Testis (tissue), 3 donors: Measurements from ENCODE around the gene ADGRB3. TPM values are rescaled to one million over a fixed set of nuclear protein-coding genes. Genes with fewer than 3 reads are reported as not detected.

ENCODE experiments used
- DNase-seq: peaks from one replicate; pipeline ENCODE4 v3.0.0-alpha.2; 2019
- H3K27ac ChIP-seq, 2 donors: fragments of 200-600 bp; sonication (generic); one replicate each; pipeline ENCODE4 v1.5.1; 2019
- H3K27me3 ChIP-seq: fragments of 200-600 bp; sonication (generic); one replicate; pipeline ENCODE4 v1.5.1; 2019
- H3K36me3 ChIP-seq: fragments of 200-600 bp; sonication (generic); one replicate; pipeline ENCODE4 v1.5.1; 2017; ENCODE audit warnings: low read depth; ENCODE audit errors: missing control alignments
- H3K4me1 ChIP-seq: fragments of 200-600 bp; sonication (generic); one replicate; pipeline ENCODE4 v1.5.1; 2019
- H3K4me3 ChIP-seq, 2 donors: fragments of 200-600 bp; sonication (generic); one replicate each; pipeline ENCODE4 v1.5.1; 2017 to 2019
- H3K9me3 ChIP-seq: fragments of 200-600 bp; sonication (generic); one replicate; pipeline ENCODE4 v1.5.1; 2017
- POLR2A ChIP-seq: fragments of 450-650 bp; IDR thresholded peaks from one replicate; pipeline ENCODE4 v1.6.1; 2017; ENCODE audit warnings: antibody characterized with exemption, mild to moderate bottlenecking, moderate library complexity
- WGBS, 2 donors: methylation state at CpG; one replicate each; pipeline ENCODE4 v1.1.5; 2018; 5-methylcytosine and 5-hydroxymethylcytosine counted together
- intact Hi-C: fragments of 100-400 bp; cut with DNase I; formaldehyde crosslinking; loops from one replicate; pipeline ENCODE4 v1.15.1; 2023; ENCODE audit warnings: low total_unique reads
- polyA plus RNA-seq: library from polyadenylated mRNA; stranded (reverse); fragments of 350-450 nt; fragmentation: Illumina TruSeq; extraction: RNeasy Lipid Tissue Mini Kit (QIAGEN cat#74804); gene quantifications from one replicate; pipeline ENCODE4 v1.2.3, GENCODE V29; 2014; ENCODE audit warnings: low read depth, low replicate concordance; ENCODE audit not compliant: insufficient read depth
- total RNA-seq, 2 donors: library from RNA; depleted of rRNA; stranded (reverse); fragments of >200 nt; gene quantifications; one replicate each; pipeline ENCODE4 v1.2.3, GENCODE V29; 2016
- TF ChIP-seq, protein P1 (sequence below), 3 experiments: fragments of 450-650 bp in 2 of 3; fragments of 200-600 bp in 1 of 3; sonication (generic) in 1 of 3; IDR thresholded peaks; one replicate each; pipeline ENCODE4 v1.5.1; 2016 to 2019; ENCODE audit warnings: antibody characterized with exemption in 3 of 3, mild to moderate bottlenecking in 2 of 3, moderate library complexity in 1 of 3

Gene ADGRB3
- total and polyA plus RNA-seq, 3 donors from 2014 or later, result 3.2 to 5.7 (median 4.3) TPM

DNA sequence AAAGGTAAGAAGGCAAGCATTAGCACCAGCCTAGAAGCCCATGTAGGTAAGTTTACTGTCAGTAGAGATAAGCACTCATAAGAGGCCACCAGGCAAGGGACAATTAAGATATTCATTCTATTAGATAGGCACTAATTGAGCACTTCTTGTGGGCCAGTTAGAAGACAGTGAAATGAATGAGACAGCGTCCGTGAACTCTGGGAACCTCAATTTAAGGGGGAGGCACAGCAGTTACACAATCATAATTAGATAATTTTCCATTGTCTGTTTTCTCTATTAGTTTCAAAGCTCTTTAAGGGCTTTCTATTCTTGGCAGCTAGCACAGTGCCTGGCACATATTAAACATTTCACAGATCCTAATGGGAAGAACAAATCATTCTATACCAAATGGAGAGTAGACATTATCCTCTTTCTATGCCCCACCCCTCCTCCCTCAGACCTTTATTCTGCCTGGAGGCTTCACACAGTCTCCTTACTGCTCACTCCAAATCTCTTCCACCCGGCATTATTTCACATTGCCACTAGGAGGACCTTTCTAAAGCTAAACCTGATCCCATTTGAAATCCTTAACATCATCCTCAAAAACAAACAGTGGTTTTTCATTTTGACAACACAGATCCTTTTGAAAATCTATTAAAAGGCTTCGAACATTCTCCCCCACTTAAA, 529.6 kb downstream of the ADGRB3 start:
- no peak overlapping the region for H3K27ac ChIP-seq
- no peak overlapping the region for H3K4me3 ChIP-seq
- no peaks in the 10 kb centered on the region for H3K27me3 ChIP-seq
- TF ChIP-seq, protein P1, sequence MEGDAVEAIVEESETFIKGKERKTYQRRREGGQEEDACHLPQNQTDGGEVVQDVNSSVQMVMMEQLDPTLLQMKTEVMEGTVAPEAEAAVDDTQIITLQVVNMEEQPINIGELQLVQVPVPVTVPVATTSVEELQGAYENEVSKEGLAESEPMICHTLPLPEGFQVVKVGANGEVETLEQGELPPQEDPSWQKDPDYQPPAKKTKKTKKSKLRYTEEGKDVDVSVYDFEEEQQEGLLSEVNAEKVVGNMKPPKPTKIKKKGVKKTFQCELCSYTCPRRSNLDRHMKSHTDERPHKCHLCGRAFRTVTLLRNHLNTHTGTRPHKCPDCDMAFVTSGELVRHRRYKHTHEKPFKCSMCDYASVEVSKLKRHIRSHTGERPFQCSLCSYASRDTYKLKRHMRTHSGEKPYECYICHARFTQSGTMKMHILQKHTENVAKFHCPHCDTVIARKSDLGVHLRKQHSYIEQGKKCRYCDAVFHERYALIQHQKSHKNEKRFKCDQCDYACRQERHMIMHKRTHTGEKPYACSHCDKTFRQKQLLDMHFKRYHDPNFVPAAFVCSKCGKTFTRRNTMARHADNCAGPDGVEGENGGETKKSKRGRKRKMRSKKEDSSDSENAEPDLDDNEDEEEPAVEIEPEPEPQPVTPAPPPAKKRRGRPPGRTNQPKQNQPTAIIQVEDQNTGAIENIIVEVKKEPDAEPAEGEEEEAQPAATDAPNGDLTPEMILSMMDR (IDR thresholded peaks at IDR 0.05), result peak in 1 of 3 experiments; percentile 18
- no peak for TF ChIP-seq POLR2A
- 60 to 65% methylated on average over 4 of the region's 4 CpGs for WGBS, 2 donors
- no peaks in the 10 kb centered on the region for H3K36me3 ChIP-seq
- no peak for DNase-seq
- no peaks in the 10 kb centered on the region for H3K4me1 ChIP-seq
- H3K9me3 ChIP-seq, result no peaks in the 10 kb centered on the region
- intact Hi-C loops, result no loop called here

DNA sequence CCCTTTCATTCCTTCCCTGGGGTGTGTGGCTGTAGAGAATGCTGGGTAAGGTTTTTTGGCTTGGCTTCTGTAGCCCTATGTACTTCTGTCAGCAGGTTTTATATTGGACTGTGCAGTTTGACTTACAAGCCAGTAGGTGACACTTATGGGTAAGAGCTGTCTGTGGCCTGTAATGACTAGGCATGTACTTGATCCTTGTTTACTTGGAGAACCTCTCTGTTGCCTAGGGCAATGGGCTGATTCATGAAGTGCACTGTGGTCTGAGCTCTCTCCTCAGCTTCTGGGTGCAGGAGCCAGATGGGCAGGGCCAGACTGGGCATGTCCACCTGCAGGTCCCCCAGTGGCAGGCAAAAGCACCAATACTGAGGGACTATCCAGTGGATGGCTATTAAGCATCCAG, 544.6 kb downstream of the ADGRB3 start:
- DNase-seq, result no peak
- TF ChIP-seq, protein P1 (IDR thresholded peaks at IDR 0.05), result no peak
- TF ChIP-seq POLR2A, result no peak
- H3K36me3 ChIP-seq, result no peaks in the 10 kb centered on the region
- no peaks in the 10 kb centered on the region for H3K27me3 ChIP-seq
- H3K9me3 ChIP-seq, result no peaks in the 10 kb centered on the region
- intact Hi-C loops, result no loop called here
- no peak overlapping the region for H3K4me3 ChIP-seq
- no peak overlapping the region for H3K27ac ChIP-seq
- H3K4me1 ChIP-seq, result no peaks in the 10 kb centered on the region

DNA sequence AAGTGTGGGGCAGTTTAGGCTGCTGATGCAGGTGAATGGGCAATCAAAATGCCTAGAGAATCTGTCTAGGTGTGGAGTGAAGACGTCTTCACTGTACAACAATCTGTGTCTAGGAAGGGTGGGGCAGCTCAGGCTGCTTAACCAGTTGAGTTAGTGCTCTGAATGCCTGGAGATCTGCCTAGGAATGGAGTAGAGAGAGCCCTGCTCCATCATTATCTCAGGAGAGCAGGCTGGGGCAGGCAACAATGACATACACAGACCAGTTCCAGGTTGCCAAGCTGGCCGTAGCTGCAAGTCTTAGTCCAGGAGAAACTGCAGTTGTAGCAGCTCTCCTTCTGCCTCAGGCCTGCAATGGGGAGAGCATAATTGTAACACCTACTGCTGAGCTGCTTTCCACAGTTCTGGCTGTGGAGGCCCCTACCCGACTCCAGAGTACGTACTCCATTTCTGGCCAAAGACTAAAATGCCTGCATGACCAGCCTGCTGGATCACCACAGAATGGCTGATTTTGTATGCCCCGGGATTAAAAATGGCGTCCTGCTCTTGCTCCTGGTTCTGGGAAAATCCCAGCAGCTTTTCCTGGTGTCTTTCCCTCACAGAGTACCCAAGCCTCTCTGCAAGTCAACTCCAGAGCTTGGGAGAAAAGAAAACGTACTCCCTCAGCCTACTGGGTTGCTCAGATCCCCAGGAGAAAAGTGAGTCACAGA, 545.4 kb downstream of the ADGRB3 start:
- Histone ChIP-seq H3K9me3 (no peaks in the 10 kb centered on the region), H3K4me3 (no peak overlapping the region), H3K27ac (no peak overlapping the region), H3K36me3 (no peaks in the 10 kb centered on the region), H3K27me3 (no peaks in the 10 kb centered on the region), H3K4me1 (no peaks in the 10 kb centered on the region)
- no peak for DNase-seq
- no peak for TF ChIP-seq POLR2A
- TF ChIP-seq, protein P1 (IDR thresholded peaks at IDR 0.05), result no peak
- intact Hi-C loops, result no loop called here
- 90 to 94% methylated on average over 7 of the region's 7 CpGs for WGBS, 2 donors

DNA sequence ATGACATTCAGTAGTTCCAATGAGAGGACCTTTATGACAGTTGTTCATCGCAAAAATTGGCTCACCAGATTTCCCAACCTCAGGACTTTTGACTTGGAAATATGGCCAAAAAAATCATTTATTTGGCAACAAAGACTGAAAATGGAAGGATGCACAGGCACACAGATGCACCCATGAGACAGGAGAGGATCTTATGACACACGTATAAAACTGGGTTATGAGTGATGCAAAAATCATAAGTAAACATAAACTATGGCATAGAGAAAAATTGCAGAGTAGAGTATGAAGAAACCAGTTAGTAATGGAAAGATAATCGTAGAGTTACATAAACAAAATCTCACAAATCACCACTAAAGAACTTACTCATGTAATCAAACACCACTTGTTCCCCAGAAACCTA, 546.9 kb downstream of the ADGRB3 start:
- Histone ChIP-seq H3K4me1 (no peaks in the 10 kb centered on the region), H3K27ac (no peak overlapping the region), H3K36me3 (no peaks in the 10 kb centered on the region), H3K4me3 (no peak overlapping the region), H3K9me3 (no peaks in the 10 kb centered on the region), H3K27me3 (no peaks in the 10 kb centered on the region)
- 90 to 95% methylated on average over 3 of the region's 3 CpGs for WGBS, 2 donors
- TF ChIP-seq, protein P1 (IDR thresholded peaks at IDR 0.05), result no peak
- no peak for TF ChIP-seq POLR2A
- DNase-seq, result no peak
- intact Hi-C loops, result no loop called here

DNA sequence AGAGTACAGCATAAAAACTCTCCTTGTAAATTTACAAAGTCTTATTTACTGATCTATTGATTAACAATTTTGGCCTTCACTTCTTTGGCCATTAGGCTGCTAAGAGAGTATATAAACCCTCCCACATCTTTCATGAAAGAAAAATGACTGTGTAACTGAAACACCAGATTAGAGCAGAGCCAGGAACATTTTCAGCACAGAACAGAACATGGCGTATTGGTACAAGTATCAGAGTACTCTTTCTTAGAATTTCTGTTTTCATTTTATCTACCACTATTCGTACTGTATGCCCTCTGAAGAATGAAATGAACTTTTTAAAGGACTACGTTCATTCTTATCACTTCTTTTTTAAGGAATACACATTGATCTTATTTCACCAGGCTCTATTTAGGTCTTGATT, 550.2 kb downstream of the ADGRB3 start:
- H3K9me3 ChIP-seq, result no peaks in the 10 kb centered on the region
- no peak for TF ChIP-seq POLR2A
- TF ChIP-seq, protein P1 (IDR thresholded peaks at IDR 0.05), result no peak
- DNase-seq, result no peak
- no peak overlapping the region for H3K27ac ChIP-seq
- H3K4me3 ChIP-seq, result no peak overlapping the region
- intact Hi-C loops, result no loop called here
- H3K4me1 ChIP-seq, result no peaks in the 10 kb centered on the region
- no peaks in the 10 kb centered on the region for H3K36me3 ChIP-seq
- WGBS, 2 donors, result 36 to 60% methylated on average over 3 of the region's 3 CpGs
- H3K27me3 ChIP-seq, result no peaks in the 10 kb centered on the region
